H7 (cell line): ENCODE data around the gene PDP2. TPM values are rescaled to one million over a fixed set of nuclear protein-coding genes. Genes with fewer than 3 reads are reported as not detected.
"Not testable (repeated sequence)": the region's sequence is repeated elsewhere in the genome, so short reads cannot be mapped to it uniquely, and the experiment has no call there.

Source experiments
- DNase-seq: peaks from one replicate; pipeline ENCODE4 v3.0.0; 2012
- H3K27me3 ChIP-seq: 2 replicates; pipeline ENCODE4 v1.6.0; 2011; ENCODE audit warnings: mild to moderate bottlenecking, low read length; ENCODE audit not compliant: control insufficient read depth, insufficient read depth
- H3K36me3 ChIP-seq: replicated peaks from 2 replicates; pipeline ENCODE4 v1.5.1; 2011; ENCODE audit warnings: low read length; ENCODE audit not compliant: control insufficient read depth, insufficient read depth
- H3K4me3 ChIP-seq: 2 replicates; pipeline ENCODE4 v1.5.1; 2011; ENCODE audit warnings: low read depth, mild to moderate bottlenecking, control low read depth, low read length, moderate library complexity; ENCODE audit not compliant: insufficient read depth
- total RNA-seq: library from RNA; depleted of rRNA; stranded (reverse); fragments of >200 nt; shearing (Covaris generic); gene quantifications from 2 replicates; pipeline ENCODE4 v1.2.3, GENCODE V29; 2014; rRNA removed

PDP2 gene
- total RNA-seq, 1 experiment from 2014 or later, result 10.5 TPM

- peak within 1 kb of the TSS; percentile 94 for H3K4me3 ChIP-seq
- DNase-seq, result peak; percentile 93
- H3K36me3 ChIP-seq, result peaks cover 1% of the 10 kb centered on the region
- peaks cover 8% of the 10 kb centered on the region for H3K27me3 ChIP-seq
These were observed 54.0 kb downstream of the PDP2 start, which contains the start of gene CIAO2B for GRCh38 chr16:66934138-66934838. Gene CIAO2B, minus strand, starts transcription at chr16:66934402. Its CDS starts 38 bp downstream, at chr16:66934364.

GRCh38 chr16:66934839-66935313 is 54.6 kb downstream of the PDP2 start:
- DNase-seq, H3K27me3 ChIP-seq, H3K36me3 ChIP-seq: not testable (repeated sequence)
- peak overlapping the region; percentile 94 for H3K4me3 ChIP-seq

GRCh38 chr16:66935314-66936011 is 55.1 kb downstream of the PDP2 start, which contains the start of gene CES2:
Gene CES2, plus strand, starts transcription at chr16:66935516. Its CDS starts 120 bp downstream, at chr16:66935636.
- peaks cover 8% of the 10 kb centered on the region for H3K27me3 ChIP-seq
- peak; percentile 68 for DNase-seq
- H3K4me3 ChIP-seq, result peak within 1 kb of the TSS; percentile 94
- peaks cover 7% of the 10 kb centered on the region for H3K36me3 ChIP-seq

DNA sequence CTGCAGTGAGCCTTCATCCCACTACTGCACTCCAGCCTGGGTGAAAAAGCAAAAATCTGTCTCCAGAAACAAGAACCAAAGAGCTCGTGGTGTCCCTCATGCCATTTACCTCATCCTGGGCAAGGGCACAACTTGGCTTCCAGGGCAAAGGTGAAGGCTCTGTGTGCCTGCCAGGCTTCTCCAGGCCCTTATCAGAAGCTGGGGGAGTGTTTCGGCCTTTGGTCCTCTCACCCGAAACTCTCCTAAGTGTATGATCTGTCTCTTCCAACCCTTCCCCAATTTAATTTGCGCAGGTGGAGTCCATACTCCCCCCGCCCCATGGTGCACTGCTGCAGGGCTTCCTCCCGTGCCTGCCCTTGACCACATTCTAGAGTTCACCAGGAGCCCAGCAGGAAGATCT is 56.1 kb downstream of the PDP2 start:
- Histone ChIP-seq H3K27me3 (peaks cover 8% of the 10 kb centered on the region), H3K36me3 (peaks cover 14% of the 10 kb centered on the region), H3K4me3 (no peak overlapping the region)
- peak; percentile 27 for DNase-seq

- DNase-seq, result no peak
- peaks cover 8% of the 10 kb centered on the region for H3K27me3 ChIP-seq
- no peak overlapping the region for H3K4me3 ChIP-seq
- H3K36me3 ChIP-seq, result peaks cover 17% of the 10 kb centered on the region
These were observed 56.7 kb downstream of the PDP2 start for GRCh38 chr16:66936889-66937554.

- no peak overlapping the region for H3K4me3 ChIP-seq
- peak; percentile 20 for DNase-seq
- H3K27me3 ChIP-seq, result peaks cover 8% of the 10 kb centered on the region
- H3K36me3 ChIP-seq, result peaks cover 20% of the 10 kb centered on the region
These were observed 57.5 kb downstream of the PDP2 start for GRCh38 chr16:66937725-66938337.

DNA sequence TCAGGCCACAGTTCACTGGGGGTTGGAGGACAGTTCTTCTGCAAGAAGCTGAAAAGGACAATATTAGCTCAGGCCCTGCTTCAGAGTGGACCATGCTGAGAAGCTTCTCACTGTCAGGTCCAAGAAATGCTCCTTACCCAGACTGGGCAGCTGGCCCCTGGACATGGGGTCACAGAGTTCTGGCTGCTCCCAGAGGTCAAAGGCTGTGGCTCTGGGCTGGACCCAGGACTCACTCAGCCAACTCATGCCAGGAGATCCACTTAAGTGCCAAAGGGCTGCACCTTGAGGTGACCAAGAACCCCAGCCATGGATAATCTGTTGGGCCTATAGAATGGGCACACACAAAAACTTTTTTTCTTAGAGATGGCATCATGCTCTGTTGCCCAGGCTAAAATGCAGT is 59.1 kb downstream of the PDP2 start:
- DNase-seq, result no peak

GRCh38 chr16:66940236-66940635 is 59.9 kb downstream of the PDP2 start:
- H3K27me3 ChIP-seq, result peaks cover 4% of the 10 kb centered on the region
- peak; percentile 14 for DNase-seq
- H3K36me3 ChIP-seq, result peaks cover 20% of the 10 kb centered on the region
- no peak overlapping the region for H3K4me3 ChIP-seq

More for the DNA sequence above, 59.1 kb downstream of the PDP2 start:
- peaks cover 8% of the 10 kb centered on the region for H3K27me3 ChIP-seq
- peaks cover 20% of the 10 kb centered on the region for H3K36me3 ChIP-seq
- no peak overlapping the region for H3K4me3 ChIP-seq

Other genes with a start within 250 kb of the PDP2 start
- 23.2 and 39.6 TPM in 2 replicates for gene CMTM4, start 183.8 kb upstream of the PDP2 start, total RNA-seq
- 52.9 and 65.0 TPM in 2 replicates for gene DYNC1LI2, start 128.9 kb upstream of the PDP2 start, total RNA-seq
- 0.11 TPM in 1 of 2 replicates, not detected in the other for gene TERB1, start 78.9 kb upstream of the PDP2 start, total RNA-seq
- gene NAE1, start 49.5 kb upstream of the PDP2 start, total RNA-seq, result 149 and 165 TPM in 2 replicates
- 0.48 and 0.78 TPM in 2 replicates for gene CA7, start 36.1 kb upstream of the PDP2 start, total RNA-seq
- gene CDH16, start 38.4 kb downstream of the PDP2 start, total RNA-seq, result not detected in 2 replicates
- 0.10 TPM in 1 of 2 replicates, not detected in the other for gene RRAD, start 45.0 kb downstream of the PDP2 start, total RNA-seq
- gene CIAO2B, start 53.9 kb downstream of the PDP2 start, total RNA-seq, result 91.1 TPM in 2 replicates
- 8.3 and 13.0 TPM in 2 replicates for gene CES2, start 55.0 kb downstream of the PDP2 start, total RNA-seq
- gene CES3, start 80.8 kb downstream of the PDP2 start, total RNA-seq, result 0.31 and 0.44 TPM in 2 replicates
- gene CES4A, start 108.1 kb downstream of the PDP2 start, total RNA-seq, result 0.07 and 0.45 TPM in 2 replicates
- gene CBFB, start 148.6 kb downstream of the PDP2 start, total RNA-seq, result 31.4 and 49.3 TPM in 2 replicates
- gene PHAF1, start 229.4 kb downstream of the PDP2 start, total RNA-seq, result 24.1 and 32.1 TPM in 2 replicates